ENCODE data around the gene ST6GALNAC2.

ST6GALNAC2 gene

GRCh38 chr17:76543826-76544545 lies 41.7 kb downstream of the ST6GALNAC2 start:
- CTCF ChIA-PET: interaction anchor here (0.6 to 1.7 kb wide), 3 partner anchors 21 to 146 kb away, joined by 3 to 8 read pairs (median 3); no protein-coding TSS in a partner anchor
- POLR2A ChIA-PET: interaction anchor here (1.0 to 2.2 kb wide), 6 partner anchors 13 to 22 kb away, joined by 3 to 12 read pairs (median 6); no protein-coding TSS in a partner anchor
- TF ChIP-seq FOXA1 (IDR thresholded peaks at IDR 0.05): no peak
- TF ChIP-seq PKNOX1 (IDR thresholded peaks at IDR 0.05): no peak
- TF ChIP-seq ZNF384 (IDR thresholded peaks at IDR 0.05): no peak
- TF ChIP-seq ARNT (IDR thresholded peaks at IDR 0.05): no peak
- no peak for TF ChIP-seq BHLHE40 (IDR thresholded peaks at IDR 0.05; ENCODE audit: borderline replicate concordance)
- TF ChIP-seq SUZ12 (IDR thresholded peaks at IDR 0.05): no peak
- no peak for TF ChIP-seq FOXM1 (IDR thresholded peaks at IDR 0.05; ENCODE audit: borderline replicate concordance)
- no peak for TF ChIP-seq SP1 (IDR thresholded peaks at IDR 0.05)
- DNase-seq (ENCODE audit: extremely low spot score): no peak

- DNase-seq (ENCODE audit: extremely low spot score): no peak
- TF ChIP-seq SUZ12 (IDR thresholded peaks at IDR 0.05) (no peak), FOXK2 (IDR thresholded peaks at IDR 0.05) (no peak), ZNF384 (IDR thresholded peaks at IDR 0.05) (no peak), HDGF (IDR thresholded peaks at IDR 0.05; ENCODE audit: borderline replicate concordance) (no peak), ARNT (IDR thresholded peaks at IDR 0.05) (no peak), FOXA1 (IDR thresholded peaks at IDR 0.05) (no peak)
- CTCF ChIA-PET: interaction anchor here (0.7 to 1.7 kb wide), 2 partner anchors 20 to 145 kb away, joined by 3 to 8 read pairs; no protein-coding TSS in a partner anchor
- POLR2A ChIA-PET: interaction anchor here (1.0 to 2.0 kb wide), 4 partner anchors 13 to 22 kb away, joined by 3 to 8 read pairs (median 4); no protein-coding TSS in a partner anchor
Measured at GRCh38 chr17:76543482-76543825, 42.2 kb downstream of the ST6GALNAC2 start.

GRCh38 chr17:76542984-76543383 lies 42.7 kb downstream of the ST6GALNAC2 start:
- no peak for DNase-seq (ENCODE audit: extremely low spot score)
- CTCF ChIA-PET: interaction anchor here (1.7 kb wide), 1 partner anchor 20 kb away, joined by 8 read pairs; no protein-coding TSS in a partner anchor
- POLR2A ChIA-PET: interaction anchor here (1.0 to 2.0 kb wide), 4 partner anchors 13 to 21 kb away, joined by 3 to 8 read pairs (median 4); no protein-coding TSS in a partner anchor
- TF ChIP-seq FOXM1 (IDR thresholded peaks at IDR 0.05; ENCODE audit: borderline replicate concordance) (no peak), TARDBP (IDR thresholded peaks at IDR 0.05) (no peak)

- POLR2A ChIA-PET: interaction anchor here (1.2 to 2.0 kb wide), 2 partner anchors 12 to 14 kb away, joined by 4 to 8 read pairs; no protein-coding TSS in a partner anchor
- no peak for DNase-seq (ENCODE audit: extremely low spot score)
- TF ChIP-seq HDGF (IDR thresholded peaks at IDR 0.05; ENCODE audit: borderline replicate concordance): no peak
- TF ChIP-seq PKNOX1 (IDR thresholded peaks at IDR 0.05): no peak
- no peak for TF ChIP-seq L3MBTL2 (conservative IDR thresholded peaks at IDR 0.05)
- no peak for TF ChIP-seq BHLHE40 (IDR thresholded peaks at IDR 0.05; ENCODE audit: borderline replicate concordance)
- TF ChIP-seq ELF4 (IDR thresholded peaks at IDR 0.05): no peak
- no peak for TF ChIP-seq SP1 (IDR thresholded peaks at IDR 0.05)
- TF ChIP-seq NFRKB (IDR thresholded peaks at IDR 0.05): no peak
- TF ChIP-seq FOXM1 (IDR thresholded peaks at IDR 0.05; ENCODE audit: borderline replicate concordance): no peak
- no peak for TF ChIP-seq ZNF384 (IDR thresholded peaks at IDR 0.05)
- TF ChIP-seq SUZ12 (IDR thresholded peaks at IDR 0.05): no peak
- no peak for TF ChIP-seq FOXA1 (IDR thresholded peaks at IDR 0.05)
- no peak for TF ChIP-seq CTBP1 (IDR thresholded peaks at IDR 0.05; ENCODE audit: borderline replicate concordance)
- no peak for TF ChIP-seq LEF1 (IDR thresholded peaks at IDR 0.05; ENCODE audit: borderline replicate concordance)
- no peak for TF ChIP-seq FOXK2 (IDR thresholded peaks at IDR 0.05)
- no peak for TF ChIP-seq ARNT (IDR thresholded peaks at IDR 0.05)
- CTCF ChIA-PET: interaction anchor here (1.7 kb wide), 1 partner anchor 19 kb away, joined by 8 read pairs; no protein-coding TSS in a partner anchor
Measured at GRCh38 chr17:76542566-76542971, 43.1 kb downstream of the ST6GALNAC2 start.

- no peak for DNase-seq (ENCODE audit: extremely low spot score)
- ChIA-PET CTCF (interaction anchor here (3.2 kb wide), 1 partner anchor 19 kb away, joined by 16 read pairs; no protein-coding TSS in a partner anchor), POLR2A (interaction anchor here (0.7 to 4.0 kb wide), 4 partner anchors 13 to 17 kb away, joined by 4 to 28 read pairs (median 12); no protein-coding TSS in a partner anchor)
- TF ChIP-seq SUZ12 (IDR thresholded peaks at IDR 0.05): no peak
- no peak for TF ChIP-seq BHLHE40 (IDR thresholded peaks at IDR 0.05; ENCODE audit: borderline replicate concordance)
Measured at GRCh38 chr17:76541739-76542454, 43.8 kb downstream of the ST6GALNAC2 start.

- POLR2A ChIA-PET: interaction anchor here (0.9 to 4.0 kb wide), 13 partner anchors 11 to 186 kb away, joined by 3 to 28 read pairs (median 5); partner anchors contain the start of genes JMJD6 and METTL23
Measured at GRCh38 chr17:76540381-76541300, 45.0 kb downstream of the ST6GALNAC2 start.

More at GRCh38 chr17:76540381-76541300, 45.0 kb downstream of the ST6GALNAC2 start:
- peak; percentile 97 for DNase-seq (ENCODE audit: extremely low spot score)
- TF ChIP-seq BHLHE40 (IDR thresholded peaks at IDR 0.05; ENCODE audit: borderline replicate concordance) (no peak), L3MBTL2 (conservative IDR thresholded peaks at IDR 0.05) (peak; percentile 83), HDGF (IDR thresholded peaks at IDR 0.05; ENCODE audit: borderline replicate concordance) (peak; percentile 60; the same call in 1 of the 2 replicates), TARDBP (IDR thresholded peaks at IDR 0.05) (no peak), SP1 (IDR thresholded peaks at IDR 0.05) (no peak)
- CTCF ChIA-PET: interaction anchor here (1.0 to 3.2 kb wide), 5 partner anchors 12 to 84 kb away, joined by 3 to 16 read pairs (median 5); no protein-coding TSS in a partner anchor
